B cell (primary cell): ENCODE results near the gene PRXL2B. TPM values are rescaled to one million over a fixed set of nuclear protein-coding genes. Genes with fewer than 3 reads are reported as not detected.

Experiments
- ATAC-seq: fragments of 200-7000 bp; cut with Tn5 transposase; one replicate; pipeline ENCODE4 v1.10.0; 2021; ENCODE audit warnings: low read depth, mild to moderate bottlenecking, moderate number of reproducible peaks, moderate library complexity
- CTCF ChIA-PET: fragments of 350-600 bp; sonication (Branson Sonifier 250); formaldehyde crosslinking; loops from one replicate; lab custom pipeline; 2021; ENCODE audit warnings: antibody characterized with exemption, inconsistent platforms; lab: Charles Lee
- POLR2A ChIA-PET: fragments of 350-600 bp; sonication (Branson Sonifier 250); formaldehyde crosslinking; loops from one replicate; lab custom pipeline; 2021; ENCODE audit warnings: antibody characterized with exemption; lab: Charles Lee
- DNase-seq: peaks from one replicate; pipeline ENCODE4 v3.0.0; 2013
- H2AFZ ChIP-seq: 2 replicates; pipeline ENCODE4 v1.6.1; 2012; ENCODE audit warnings: mild to moderate bottlenecking, low read depth, low read length; ENCODE audit not compliant: insufficient read depth, poor library complexity, severe bottlenecking
- H3K27ac ChIP-seq, 2 donors: 1 replicate in 1 of 2; 2 replicates in 1 of 2; pipeline ENCODE4 v1.5.1; 2012 to 2013; ENCODE audit warnings: low read length in 2 of 2, mild to moderate bottlenecking in 2 of 2, moderate library complexity in 1 of 2
- H3K27me3 ChIP-seq, 4 experiments: fragments of 200-600 bp in 1 of 4; sonication (generic) in 1 of 4; replicated peaks in 1 of 4; 1 replicate in 2 of 4; 2 replicates in 2 of 4; pipeline versions ENCODE4 v1.6.1 to v1.7.0; 2013 to 2016; ENCODE audit warnings: low read length in 3 of 4, mild to moderate bottlenecking in 2 of 4, mixed read lengths in 1 of 4, moderate library complexity in 1 of 4; ENCODE audit not compliant: insufficient read depth in 4 of 4, control insufficient read depth in 3 of 4; ENCODE audit errors: control extremely low read depth in 1 of 4
- H3K36me3 ChIP-seq, 2 experiments: replicated peaks in 1 of 2; 1 replicate in 1 of 2; 2 replicates in 1 of 2; pipeline versions ENCODE4 v1.6.1 to v1.7.1; 2013; ENCODE audit warnings: low read length in 1 of 2; ENCODE audit not compliant: insufficient read depth in 2 of 2, control insufficient read depth in 1 of 2; ENCODE audit errors: control extremely low read depth in 1 of 2, extremely low read depth in 1 of 2
- H3K4me1 ChIP-seq, 2 donors: fragments of 200-600 bp in 1 of 2; sonication (generic) in 1 of 2; 1 replicate in 1 of 2; 2 replicates in 1 of 2; pipeline versions ENCODE4 v1.5.1 to v1.6.1; 2013 to 2017; ENCODE audit warnings: low read length in 2 of 2; ENCODE audit not compliant: control insufficient read depth in 2 of 2, insufficient read depth in 2 of 2
- H3K4me2 ChIP-seq: replicated peaks from 2 replicates; pipeline ENCODE3; 2012; ENCODE audit warnings: mild to moderate bottlenecking, low read depth, low read length; ENCODE audit not compliant: poor library complexity, severe bottlenecking
- H3K4me3 ChIP-seq, 5 experiments: fragments of 200-600 bp in 1 of 5; sonication (generic) in 1 of 5; 1 replicate in 3 of 5; 2 replicates in 2 of 5; pipeline versions ENCODE4 v1.5.1 to v1.7.0; 2011 to 2016; ENCODE audit warnings: low read length in 4 of 5, mild to moderate bottlenecking in 4 of 5, low read depth in 2 of 5, control low read depth in 1 of 5, moderate library complexity in 1 of 5; ENCODE audit not compliant: insufficient read depth in 1 of 5; ENCODE audit errors: control extremely low read depth in 1 of 5, extremely low read depth in 1 of 5
- H3K79me2 ChIP-seq: fragments of 200-600 bp; sonication (generic); one replicate; pipeline ENCODE4 v1.6.0; 2016; ENCODE audit warnings: low read length; ENCODE audit not compliant: control insufficient read depth, insufficient read depth
- H3K9ac ChIP-seq: fragments of 200-600 bp; sonication (generic); 2 replicates; pipeline ENCODE4 v1.6.1; 2017; ENCODE audit warnings: mild to moderate bottlenecking, low read length, moderate library complexity
- H3K9me3 ChIP-seq, 3 donors: one replicate each; pipeline versions ENCODE4 v1.6.1 to v1.7.1; 2013; ENCODE audit warnings: low read length in 2 of 3; ENCODE audit not compliant: control insufficient read depth in 2 of 3, insufficient read depth in 1 of 3; ENCODE audit errors: control extremely low read depth in 1 of 3
- H4K20me1 ChIP-seq: 2 replicates; pipeline ENCODE4 v1.6.0; 2012; ENCODE audit warnings: mild to moderate bottlenecking, low read length; ENCODE audit not compliant: insufficient read depth, control insufficient read depth, poor library complexity, severe bottlenecking
- H3K27ac Mint-ChIP-seq: one replicate; pipeline ENCODE4 v1.8.0; 2021; ENCODE audit warnings: mixed read lengths
- H3K27me3 Mint-ChIP-seq: one replicate; pipeline ENCODE4 v1.8.0; 2021; ENCODE audit warnings: mixed read lengths
- H3K4me1 Mint-ChIP-seq: one replicate; pipeline ENCODE4 v1.8.0; 2021; ENCODE audit warnings: mixed read lengths
- H3K4me3 Mint-ChIP-seq: one replicate; pipeline ENCODE4 v1.8.0; 2021; ENCODE audit warnings: mixed read lengths
- H3K9me3 Mint-ChIP-seq: one replicate; pipeline ENCODE4 v1.8.0; 2022; ENCODE audit warnings: mixed read lengths; ENCODE audit not compliant: insufficient read depth
- EZH2 ChIP-seq: IDR thresholded peaks from 2 replicates; pipeline ENCODE4 v1.6.1; 2012; ENCODE audit warnings: borderline replicate concordance, low read depth, mild to moderate bottlenecking, moderate library complexity, low read length; ENCODE audit not compliant: insufficient read depth, poor library complexity, severe bottlenecking
- WGBS: methylation state at CpG from one replicate; pipeline ENCODE4 v1.1.5; 2013; ENCODE audit warnings: missing lambda C conversion rate; ENCODE audit not compliant: insufficient coverage; 5-methylcytosine and 5-hydroxymethylcytosine counted together
- intact Hi-C: fragments of 100-400 bp; cut with micrococcal nuclease; formaldehyde crosslinking; loops from one replicate; pipeline ENCODE4 v1.10.0; 2022
- polyA plus RNA-seq: library from polyadenylated mRNA; depleted of rRNA; stranded (reverse); fragments of >200 nt; gene quantifications from 2 replicates; pipeline ENCODE4 v1.2.3, GENCODE V29; 2012
- total RNA-seq, 2 donors: library from RNA; stranded (reverse); fragments of 120-200 nt in 1 of 2; gene quantifications; 1 replicate in 1 of 2; 2 replicates in 1 of 2; pipeline versions ENCODE4 v1.2.3 to v1.2.4, GENCODE V29; 2013 to 2022
- TF ChIP-seq, protein P1 (sequence below): fragments of 200-600 bp; IDR thresholded peaks from one replicate; pipeline ENCODE4 v1.8.0; 2022; ENCODE audit warnings: antibody characterized with exemption, mild to moderate bottlenecking

The PRXL2B gene
- total and polyA plus RNA-seq, 2 donors (not counting 1 experiment from before 2014, with no cell fraction given), result 13.0 to 27.0 TPM

DNA sequence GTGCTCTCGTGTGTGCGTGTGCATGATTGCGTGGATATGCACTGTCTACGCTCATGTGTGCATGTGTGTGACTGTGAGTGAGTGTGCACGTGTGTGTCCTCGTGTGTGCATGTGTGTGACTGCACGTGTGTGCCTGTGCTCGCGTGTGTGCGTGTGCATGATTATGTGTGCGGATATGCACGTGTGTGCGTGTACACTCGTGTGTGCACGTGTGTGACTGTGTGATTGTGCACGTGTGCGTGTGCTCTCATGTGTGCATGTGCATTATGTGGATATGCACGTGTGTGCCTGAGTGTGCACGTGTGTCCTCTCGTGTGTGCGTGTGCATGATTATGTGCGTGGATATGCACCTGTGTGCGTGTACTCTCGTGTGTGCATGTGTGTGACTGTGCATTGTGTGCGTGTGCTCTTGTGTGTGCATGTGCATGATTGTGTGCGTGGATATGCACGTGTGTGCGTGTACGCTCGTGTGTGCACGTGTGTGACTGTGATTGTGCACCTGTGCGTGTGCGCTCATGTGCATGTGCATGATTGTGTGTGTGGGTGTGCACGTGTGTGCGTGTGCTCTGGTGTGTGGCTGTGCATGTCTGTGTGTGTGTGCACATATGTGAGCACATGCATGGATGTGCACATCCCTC is 44.0 kb downstream of the PRXL2B start:
- Histone ChIP-seq H3K27ac (no peak overlapping the region), H4K20me1 (no peaks in the 10 kb centered on the region), H2AFZ (no peak overlapping the region), H3K27me3 (peaks cover 0 to 51% (median 25%) of the 10 kb centered on the region in 4 experiments), H3K4me2 (no peak overlapping the region), H3K4me1 (peaks cover 9 to 11% of the 10 kb centered on the region in 2 donors), H3K4me3 (no peak overlapping the region), H3K9ac (no peak overlapping the region), H3K79me2 (no peaks in the 10 kb centered on the region), H3K9me3 (peaks cover 0 to 33% (median 0%) of the 10 kb centered on the region in 3 donors), H3K36me3 (no peaks in the 10 kb centered on the region)
- WGBS, result 95% methylated on average over 35 of the region's 35 CpGs
- H3K27ac Mint-ChIP-seq, result peak overlapping the region; percentile 46
- intact Hi-C loops, result no loop called here
- H3K4me1 Mint-ChIP-seq, result peaks cover 8% of the 10 kb centered on the region
- POLR2A ChIA-PET, result no interaction called here
- H3K27me3 Mint-ChIP-seq, result peaks cover 42% of the 10 kb centered on the region
- CTCF ChIA-PET, result no interaction called here
- H3K4me3 Mint-ChIP-seq, result peak overlapping the region; percentile 7
- DNase-seq (no peak), ATAC-seq (no peak)
- peaks cover 7% of the 10 kb centered on the region for H3K9me3 Mint-ChIP-seq
- TF ChIP-seq EZH2, result no peak
- TF ChIP-seq, protein P1, sequence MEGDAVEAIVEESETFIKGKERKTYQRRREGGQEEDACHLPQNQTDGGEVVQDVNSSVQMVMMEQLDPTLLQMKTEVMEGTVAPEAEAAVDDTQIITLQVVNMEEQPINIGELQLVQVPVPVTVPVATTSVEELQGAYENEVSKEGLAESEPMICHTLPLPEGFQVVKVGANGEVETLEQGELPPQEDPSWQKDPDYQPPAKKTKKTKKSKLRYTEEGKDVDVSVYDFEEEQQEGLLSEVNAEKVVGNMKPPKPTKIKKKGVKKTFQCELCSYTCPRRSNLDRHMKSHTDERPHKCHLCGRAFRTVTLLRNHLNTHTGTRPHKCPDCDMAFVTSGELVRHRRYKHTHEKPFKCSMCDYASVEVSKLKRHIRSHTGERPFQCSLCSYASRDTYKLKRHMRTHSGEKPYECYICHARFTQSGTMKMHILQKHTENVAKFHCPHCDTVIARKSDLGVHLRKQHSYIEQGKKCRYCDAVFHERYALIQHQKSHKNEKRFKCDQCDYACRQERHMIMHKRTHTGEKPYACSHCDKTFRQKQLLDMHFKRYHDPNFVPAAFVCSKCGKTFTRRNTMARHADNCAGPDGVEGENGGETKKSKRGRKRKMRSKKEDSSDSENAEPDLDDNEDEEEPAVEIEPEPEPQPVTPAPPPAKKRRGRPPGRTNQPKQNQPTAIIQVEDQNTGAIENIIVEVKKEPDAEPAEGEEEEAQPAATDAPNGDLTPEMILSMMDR, result no peak

DNA sequence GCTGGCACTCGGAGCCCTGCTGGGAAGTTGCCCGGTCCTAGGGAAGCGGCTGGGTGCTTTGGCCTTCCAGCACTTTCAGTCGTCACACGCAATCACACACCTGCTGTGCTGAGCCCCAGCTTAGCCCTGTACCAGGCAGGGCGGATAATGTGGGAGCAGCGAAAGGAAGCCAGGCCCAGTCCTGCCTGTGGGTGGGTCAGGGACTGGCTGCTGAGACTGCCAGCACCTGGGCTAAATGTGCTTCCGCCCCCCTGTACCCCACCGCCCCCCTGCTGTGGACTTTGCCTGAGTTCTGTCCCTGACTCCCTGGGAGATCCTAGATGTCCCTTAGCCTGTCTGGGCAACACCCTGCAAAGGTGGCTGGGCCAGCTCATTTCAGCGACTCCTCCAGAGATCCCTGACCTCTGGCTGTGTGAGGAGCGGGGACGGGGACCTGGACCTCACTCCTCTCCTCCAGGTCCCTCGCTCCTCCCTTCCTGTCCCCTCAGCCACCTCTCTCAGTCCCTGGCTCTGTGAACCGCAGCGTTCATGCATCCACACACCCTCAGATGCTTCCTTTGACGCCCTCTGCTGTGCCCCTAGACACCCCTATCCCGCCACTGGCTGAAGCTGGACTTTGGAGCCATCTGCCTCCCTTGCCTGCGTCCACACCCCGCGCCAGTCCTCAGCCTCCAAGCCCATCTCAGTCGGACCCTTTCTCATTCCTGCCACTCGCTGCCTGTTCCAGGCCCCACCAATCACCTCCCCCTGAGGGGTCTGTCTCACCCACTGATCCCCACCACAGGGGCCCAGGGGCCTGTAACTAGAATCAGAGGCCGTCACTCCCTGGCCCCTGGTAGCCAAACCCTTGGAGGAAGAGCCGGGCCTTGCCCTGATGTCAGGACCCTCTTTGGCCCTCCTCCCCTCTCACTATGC is 44.8 kb downstream of the PRXL2B start:
- Mint-ChIP-seq H3K9me3 (peaks cover 7% of the 10 kb centered on the region), H3K27ac (peak overlapping the region; percentile 50), H3K27me3 (peaks cover 34% of the 10 kb centered on the region), H3K4me3 (no peak overlapping the region), H3K4me1 (peaks cover 8% of the 10 kb centered on the region)
- ChIA-PET POLR2A (no interaction called here), CTCF (no interaction called here)
- whole genome bisulfite sequencing, result 88% methylated on average over 24 of the region's 24 CpGs
- H4K20me1 ChIP-seq, result no peaks in the 10 kb centered on the region
- H3K4me2 ChIP-seq, result no peak overlapping the region
- peaks cover 0 to 39% (median 2%) of the 10 kb centered on the region in 3 donors for H3K9me3 ChIP-seq
- intact Hi-C loops, result no loop called here
- DNase-seq, result no peak
- no peak overlapping the region for H2AFZ ChIP-seq
- no peak overlapping the region for H3K4me3 ChIP-seq
- H3K4me1 ChIP-seq, result peaks cover 9 to 11% of the 10 kb centered on the region in 2 donors
- peaks cover 0 to 45% (median 19%) of the 10 kb centered on the region in 4 experiments for H3K27me3 ChIP-seq
- H3K9ac ChIP-seq, result no peak overlapping the region
- ATAC-seq, result no peak
- H3K27ac ChIP-seq, result no peak overlapping the region
- no peaks in the 10 kb centered on the region for H3K79me2 ChIP-seq
- TF ChIP-seq, protein P1, result no peak
- TF ChIP-seq EZH2, result no peak
- no peaks in the 10 kb centered on the region for H3K36me3 ChIP-seq
